PC-9 (cell line): ENCODE results near the gene KLHL1. TPM values are rescaled to one million over a fixed set of nuclear protein-coding genes. Genes with fewer than 3 reads are reported as not detected.

ENCODE experiments used
- BruUV-seq: library from RNA; stranded (reverse); fragments of 400-500 nt; replicated peaks from 2 replicates; lab custom pipeline; 2021; lab: Mats Ljungman, UMichigan
- CTCF ChIA-PET: fragments of 300-600 bp; sonication (Branson Sonifier 250); formaldehyde crosslinking; loops from one replicate; lab custom pipeline; 2022; ENCODE audit warnings: antibody characterized with exemption; lab: Charles Lee
- POLR2A ChIA-PET: fragments of 300-600 bp; sonication (Branson Sonifier 250); formaldehyde crosslinking; loops from one replicate; lab custom pipeline; 2022; ENCODE audit warnings: antibody characterized with exemption; ENCODE audit not compliant: unreplicated experiment; lab: Charles Lee
- DNase-seq, 2 experiments: peaks; one replicate each; pipeline versions ENCODE4 v3.0.0 to v3.0.0-alpha.2; 2015 to 2022; ENCODE audit warnings: mixed read lengths in 1 of 2
- H2AFZ ChIP-seq: fragments of 200-600 bp; sonication (generic); 2 replicates; pipeline ENCODE4 v1.8.1; 2017; ENCODE audit warnings: antibody characterized with exemption
- H3F3A ChIP-seq: fragments of 200-600 bp; sonication (generic); 2 replicates; pipeline ENCODE4 v1.8.1; 2017; ENCODE audit warnings: antibody characterized with exemption, mild to moderate bottlenecking, low read depth; ENCODE audit not compliant: insufficient read depth
- H3K27ac ChIP-seq: fragments of 200-600 bp; sonication (generic); 2 replicates; pipeline ENCODE4 v1.6.1; 2016; ENCODE audit warnings: mixed run types
- H3K27me3 ChIP-seq: fragments of 200-600 bp; sonication (generic); 2 replicates; pipeline ENCODE4 v1.6.1; 2016; ENCODE audit warnings: low read depth, mixed run types; ENCODE audit not compliant: insufficient read depth
- H3K36me3 ChIP-seq: fragments of 200-600 bp; sonication (generic); 2 replicates; pipeline ENCODE4 v1.6.1; 2016; ENCODE audit warnings: low read depth, mixed run types
- H3K4me1 ChIP-seq: fragments of 200-600 bp; sonication (generic); replicated peaks from 2 replicates; pipeline ENCODE4 v1.6.1; 2016; ENCODE audit warnings: mixed run types; ENCODE audit not compliant: insufficient read depth
- H3K4me2 ChIP-seq: fragments of 200-600 bp; sonication (generic); 2 replicates; pipeline ENCODE4 v1.6.1; 2017; ENCODE audit warnings: mixed run types
- H3K4me3 ChIP-seq: fragments of 200-600 bp; sonication (generic); 2 replicates; pipeline ENCODE4 v1.6.1; 2016; ENCODE audit warnings: mixed run types
- H3K79me2 ChIP-seq: fragments of 200-600 bp; sonication (generic); 2 replicates; pipeline ENCODE4 v1.6.1; 2017; ENCODE audit warnings: low read depth, mixed run types
- H3K9me2 ChIP-seq: fragments of 200-600 bp; sonication (generic); 2 replicates; pipeline ENCODE4 v1.8.1; 2017; ENCODE audit warnings: mild to moderate bottlenecking; ENCODE audit not compliant: insufficient read depth
- H3K9me3 ChIP-seq: fragments of 200-600 bp; sonication (generic); 2 replicates; pipeline ENCODE4 v1.8.1; 2016; ENCODE audit warnings: low read depth; ENCODE audit not compliant: insufficient read depth
- H4K20me1 ChIP-seq: fragments of 200-600 bp; sonication (generic); 2 replicates; pipeline ENCODE4 v1.8.1; 2017; ENCODE audit not compliant: insufficient read depth
- EZH2 ChIP-seq: fragments of 200-600 bp; sonication (generic); IDR thresholded peaks from 2 replicates; pipeline ENCODE4 v1.8.0; 2017; ENCODE audit warnings: antibody characterized with exemption, low read depth
- intact Hi-C: fragments of 100-400 bp; cut with micrococcal nuclease; formaldehyde crosslinking; loops from one replicate; pipeline ENCODE4 v1.10.0; 2022; ENCODE audit not compliant: unreplicated experiment
- total RNA-seq: library from RNA; stranded (reverse); gene quantifications from 2 replicates; pipeline ENCODE4 v1.2.3, GENCODE V29; 2021
- TF ChIP-seq, protein P1 (sequence below): fragments of 200-600 bp; sonication (generic); conservative IDR thresholded peaks from 2 replicates; pipeline ENCODE4 v1.6.1; 2017; ENCODE audit warnings: mixed run types, antibody characterized with exemption, mild to moderate bottlenecking, moderate library complexity

Gene KLHL1
- total RNA-seq, 1 experiment from 2014 or later = not detected

- no peaks in the 10 kb centered on the region for H3K9me3 ChIP-seq
- no TSS peak for BruUV-seq
- H3K4me2 ChIP-seq = no peak overlapping the region
- H3K4me1 ChIP-seq = no peaks in the 10 kb centered on the region
- TF ChIP-seq, protein P1, sequence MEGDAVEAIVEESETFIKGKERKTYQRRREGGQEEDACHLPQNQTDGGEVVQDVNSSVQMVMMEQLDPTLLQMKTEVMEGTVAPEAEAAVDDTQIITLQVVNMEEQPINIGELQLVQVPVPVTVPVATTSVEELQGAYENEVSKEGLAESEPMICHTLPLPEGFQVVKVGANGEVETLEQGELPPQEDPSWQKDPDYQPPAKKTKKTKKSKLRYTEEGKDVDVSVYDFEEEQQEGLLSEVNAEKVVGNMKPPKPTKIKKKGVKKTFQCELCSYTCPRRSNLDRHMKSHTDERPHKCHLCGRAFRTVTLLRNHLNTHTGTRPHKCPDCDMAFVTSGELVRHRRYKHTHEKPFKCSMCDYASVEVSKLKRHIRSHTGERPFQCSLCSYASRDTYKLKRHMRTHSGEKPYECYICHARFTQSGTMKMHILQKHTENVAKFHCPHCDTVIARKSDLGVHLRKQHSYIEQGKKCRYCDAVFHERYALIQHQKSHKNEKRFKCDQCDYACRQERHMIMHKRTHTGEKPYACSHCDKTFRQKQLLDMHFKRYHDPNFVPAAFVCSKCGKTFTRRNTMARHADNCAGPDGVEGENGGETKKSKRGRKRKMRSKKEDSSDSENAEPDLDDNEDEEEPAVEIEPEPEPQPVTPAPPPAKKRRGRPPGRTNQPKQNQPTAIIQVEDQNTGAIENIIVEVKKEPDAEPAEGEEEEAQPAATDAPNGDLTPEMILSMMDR = no peak
- TF ChIP-seq EZH2 = no peak
- no peaks in the 10 kb centered on the region for H3F3A ChIP-seq
- H2AFZ ChIP-seq = no peak overlapping the region
- no peaks in the 10 kb centered on the region for H3K79me2 ChIP-seq
- POLR2A ChIA-PET = no interaction called here
- H3K36me3 ChIP-seq = no peaks in the 10 kb centered on the region
- H3K9me2 ChIP-seq = no peaks in the 10 kb centered on the region
- H3K4me3 ChIP-seq = no peak overlapping the region
- no peak overlapping the region for H3K27ac ChIP-seq
- no peaks in the 10 kb centered on the region for H4K20me1 ChIP-seq
- intact Hi-C loops = no loop called here
- H3K27me3 ChIP-seq = no peaks in the 10 kb centered on the region
- CTCF ChIA-PET = no interaction called here
- DNase-seq = no peak
These were observed 312.0 kb downstream of the KLHL1 start for GRCh38 chr13:69796256-69796655.

DNA sequence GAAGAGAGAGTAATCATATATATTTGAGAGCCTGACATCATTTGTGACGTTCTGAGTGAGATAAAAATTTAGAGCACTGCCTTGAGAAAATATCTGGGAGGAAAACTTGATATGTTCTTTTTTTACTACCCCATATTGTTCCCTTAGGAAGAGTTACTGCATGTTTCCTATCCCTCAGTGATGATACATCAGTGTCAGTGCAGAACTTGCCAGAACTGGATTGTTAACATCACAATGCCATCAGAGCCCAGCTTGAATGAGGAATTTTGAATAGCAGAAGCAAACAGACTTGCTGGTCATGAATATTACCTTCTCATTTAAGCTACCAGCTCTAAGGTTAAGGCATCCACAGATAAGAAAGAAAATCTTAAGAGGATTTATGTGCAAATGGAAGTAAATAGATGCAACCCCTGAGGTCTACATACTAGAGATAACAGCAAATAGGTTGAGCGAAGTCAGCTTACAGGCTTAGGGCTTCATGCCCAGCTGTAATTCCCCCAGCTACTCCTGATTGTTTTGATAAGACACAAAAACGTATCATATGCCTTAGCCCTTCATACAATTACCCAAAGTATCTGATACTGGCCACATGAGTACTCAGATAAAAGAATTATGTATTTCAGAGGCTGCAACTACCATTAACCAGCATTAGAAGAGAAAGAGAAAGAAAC lies 314.3 kb downstream of the KLHL1 start:
- Histone ChIP-seq H3K27me3 (no peaks in the 10 kb centered on the region), H4K20me1 (no peaks in the 10 kb centered on the region), H3K9me2 (no peaks in the 10 kb centered on the region), H3K4me1 (no peaks in the 10 kb centered on the region), H3K4me2 (no peak overlapping the region), H3K4me3 (no peak overlapping the region), H2AFZ (no peak overlapping the region), H3K9me3 (no peaks in the 10 kb centered on the region), H3K79me2 (no peaks in the 10 kb centered on the region), H3K27ac (no peak overlapping the region), H3F3A (no peaks in the 10 kb centered on the region), H3K36me3 (no peaks in the 10 kb centered on the region)
- BruUV-seq = no TSS peak
- CTCF ChIA-PET = no interaction called here
- POLR2A ChIA-PET = no interaction called here
- DNase-seq = no peak
- no peak for TF ChIP-seq EZH2
- TF ChIP-seq, protein P1 = no peak
- intact Hi-C loops = no loop called here

DNA sequence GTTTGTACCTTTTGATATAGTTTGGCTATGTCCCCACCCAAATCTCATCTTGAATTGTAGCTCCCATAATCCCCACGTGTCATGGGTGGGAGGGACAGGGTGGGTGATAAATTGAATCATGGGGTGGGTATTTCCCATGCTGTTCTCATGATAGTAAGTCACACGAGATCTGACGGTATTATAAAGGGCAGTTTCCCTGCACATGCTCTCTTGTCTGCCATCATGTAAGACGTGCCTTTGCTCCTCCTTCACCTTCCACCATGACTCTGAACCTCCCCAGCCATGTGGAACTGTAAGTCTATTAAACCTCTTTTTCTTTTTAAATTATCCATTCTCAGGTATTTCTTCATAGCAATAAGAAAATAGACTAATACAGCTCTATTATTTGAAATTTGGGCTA lies 331.3 kb downstream of the KLHL1 start:
- Histone ChIP-seq H3K79me2 (no peaks in the 10 kb centered on the region), H3K4me1 (no peaks in the 10 kb centered on the region), H3K4me3 (no peak overlapping the region), H3K9me3 (no peaks in the 10 kb centered on the region; the same call in 1 of the 2 replicates), H3K27me3 (no peaks in the 10 kb centered on the region), H3F3A (no peaks in the 10 kb centered on the region), H3K36me3 (no peaks in the 10 kb centered on the region), H2AFZ (no peak overlapping the region), H3K27ac (no peak overlapping the region), H3K4me2 (no peak overlapping the region), H4K20me1 (no peaks in the 10 kb centered on the region), H3K9me2 (no peaks in the 10 kb centered on the region)
- POLR2A ChIA-PET = no interaction called here
- CTCF ChIA-PET = no interaction called here
- no TSS peak for BruUV-seq
- intact Hi-C loops = no loop called here
- no peak for TF ChIP-seq EZH2
- TF ChIP-seq, protein P1 = no peak
- DNase-seq = no peak
